Measurements from ENCODE around the gene OGFR. TPM values are rescaled to one million over a fixed set of nuclear protein-coding genes. Genes with fewer than 3 reads are reported as not detected.
A peak's percentile ranks its signal among the peaks of the same experiment; 100 is the strongest.

OGFR gene, protein sequence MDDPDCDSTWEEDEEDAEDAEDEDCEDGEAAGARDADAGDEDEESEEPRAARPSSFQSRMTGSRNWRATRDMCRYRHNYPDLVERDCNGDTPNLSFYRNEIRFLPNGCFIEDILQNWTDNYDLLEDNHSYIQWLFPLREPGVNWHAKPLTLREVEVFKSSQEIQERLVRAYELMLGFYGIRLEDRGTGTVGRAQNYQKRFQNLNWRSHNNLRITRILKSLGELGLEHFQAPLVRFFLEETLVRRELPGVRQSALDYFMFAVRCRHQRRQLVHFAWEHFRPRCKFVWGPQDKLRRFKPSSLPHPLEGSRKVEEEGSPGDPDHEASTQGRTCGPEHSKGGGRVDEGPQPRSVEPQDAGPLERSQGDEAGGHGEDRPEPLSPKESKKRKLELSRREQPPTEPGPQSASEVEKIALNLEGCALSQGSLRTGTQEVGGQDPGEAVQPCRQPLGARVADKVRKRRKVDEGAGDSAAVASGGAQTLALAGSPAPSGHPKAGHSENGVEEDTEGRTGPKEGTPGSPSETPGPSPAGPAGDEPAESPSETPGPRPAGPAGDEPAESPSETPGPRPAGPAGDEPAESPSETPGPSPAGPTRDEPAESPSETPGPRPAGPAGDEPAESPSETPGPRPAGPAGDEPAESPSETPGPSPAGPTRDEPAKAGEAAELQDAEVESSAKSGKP
- 42.4 and 52.2 TPM in 2 replicates for total RNA-seq (2014; rRNA removed; shearing (Covaris generic))
- 9.7 and 9.9 TPM in 2 replicates for polyA plus RNA-seq (2016; fragmentation: Nextera tagmentation; extraction: Ambion mirVana)

DNA sequence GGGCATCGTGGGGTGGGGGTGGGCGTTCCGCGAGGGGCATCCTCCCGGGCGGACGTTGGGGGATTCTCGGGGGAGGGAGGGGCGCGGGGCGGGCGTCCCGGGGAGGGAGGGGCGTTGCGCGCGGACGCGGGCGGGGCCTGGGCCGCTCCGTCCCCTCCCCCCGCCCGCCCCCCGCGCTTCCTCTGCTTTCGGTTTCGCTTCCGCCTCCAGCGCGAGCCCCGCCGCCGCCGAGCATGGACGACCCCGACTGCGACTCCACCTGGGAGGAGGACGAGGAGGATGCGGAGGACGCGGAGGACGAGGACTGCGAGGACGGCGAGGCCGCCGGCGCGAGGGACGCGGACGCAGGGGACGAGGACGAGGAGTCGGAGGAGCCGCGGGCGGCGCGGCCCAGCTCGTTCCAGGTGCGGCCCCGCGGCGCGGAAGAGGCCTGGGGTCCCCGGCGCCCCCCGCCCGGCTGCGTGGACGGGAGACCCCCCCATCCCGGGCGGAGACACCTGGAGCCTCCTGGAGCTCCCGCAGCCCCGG lies at the start of gene OGFR:
TSS of gene OGFR (plus strand) at position 209 of the 528 bp plus-strand sequence. CDS start at position 234, 25 bp downstream.
- peak within 1 kb of the TSS; percentile 98 for H3K4me2 ChIP-seq (ENCODE audit: unreplicated experiment)
- H4K20me1 ChIP-seq (ENCODE audit: insufficient read depth), result no peaks in the 10 kb centered on the region
- H2AFZ ChIP-seq, result peak within 1 kb of the TSS; percentile 74
- H3K4me3 ChIP-seq, result peak within 1 kb of the TSS; percentile 89
- H3K9me2 ChIP-seq (ENCODE audit: insufficient read depth), result no peaks in the 10 kb centered on the region
- peaks cover 14% of the 10 kb centered on the region for H3K4me1 ChIP-seq (ENCODE audit: insufficient read depth)
- H3K9me3 ChIP-seq (ENCODE audit: low read depth), result no peaks in the 10 kb centered on the region
- peak; percentile 74 for DNase-seq
- in situ Hi-C loops (cut with MboI), result no loop called here
- no peak for TF ChIP-seq EZH2 (IDR thresholded peaks at IDR 0.05; ENCODE audit: insufficient read depth, poor library complexity, severe bottlenecking)
- TF ChIP-seq EZH2phosphoT487 (IDR thresholded peaks at IDR 0.05; ENCODE audit: insufficient read depth, low read depth), result no peak
- 0 to 1% methylated on average over 15 to 37 of the region's 77 CpGs for WGBS, 2 experiments (ENCODE audit: low coverage in 1 of 2, low lambda C conversion rate in 2 of 2, missing lambda C conversion rate in 2 of 2)
- peaks cover 25% of the 10 kb centered on the region; the same call in 1 of the 2 replicates for H3F3A ChIP-seq (ENCODE audit: insufficient read depth)
- H3K9ac ChIP-seq, result peak within 1 kb of the TSS; percentile 83
- no peaks in the 10 kb centered on the region for H3K27me3 ChIP-seq (replicated peaks; ENCODE audit: insufficient read depth)
- H3K27ac ChIP-seq, result 0 out of 2 replicates have a peak within 1 kb of the TSS, but pooled peaks have one; percentile 19
- H3K36me3 ChIP-seq (ENCODE audit: low read depth), result peaks cover 7% of the 10 kb centered on the region; the same call in 1 of the 2 replicates
- peaks cover 40% of the 10 kb centered on the region for H3K79me2 ChIP-seq (ENCODE audit: insufficient read depth)

DNA sequence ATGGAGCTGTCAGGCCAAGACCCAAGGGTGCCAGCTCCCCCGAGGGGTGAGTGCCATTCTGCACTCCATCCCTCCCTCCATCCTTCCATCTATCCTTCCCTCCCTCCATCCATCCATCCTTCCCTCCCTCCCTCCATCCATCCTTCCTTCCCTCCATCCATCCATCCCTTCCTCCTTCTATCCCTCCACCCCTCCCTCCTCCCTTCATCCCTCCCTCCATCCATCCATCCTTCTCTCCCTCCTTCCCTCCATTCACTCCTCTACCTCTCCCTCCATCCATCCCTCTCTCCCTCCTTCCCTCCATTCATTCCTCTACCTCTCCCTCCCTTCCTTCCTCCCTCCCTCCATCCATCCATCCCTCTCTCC lies 49.7 kb upstream of the OGFR start:
- Histone ChIP-seq H3F3A (ENCODE audit: insufficient read depth) (no peaks in the 10 kb centered on the region), H3K4me2 (ENCODE audit: unreplicated experiment) (no peak overlapping the region), H3K27ac (no peak overlapping the region), H3K36me3 (ENCODE audit: low read depth) (no peaks in the 10 kb centered on the region), H3K79me2 (ENCODE audit: insufficient read depth) (no peaks in the 10 kb centered on the region), H3K4me1 (ENCODE audit: insufficient read depth) (0 out of 2 replicates have a peak, but pooled peaks cover 4% of the 10 kb centered on the region), H3K4me3 (no peak overlapping the region), H3K9me2 (ENCODE audit: insufficient read depth) (no peaks in the 10 kb centered on the region), H3K9me3 (ENCODE audit: low read depth) (no peaks in the 10 kb centered on the region), H2AFZ (no peak overlapping the region), H3K9ac (no peak overlapping the region), H3K27me3 (replicated peaks; ENCODE audit: insufficient read depth) (peaks cover 5% of the 10 kb centered on the region), H4K20me1 (ENCODE audit: insufficient read depth) (no peaks in the 10 kb centered on the region)
- 50% methylated on average over 1 of the region's 1 CpG; no CpG with 5 or more reads in 1 of the 2 experiments for WGBS, 2 experiments (ENCODE audit: low coverage in 1 of 2, low lambda C conversion rate in 2 of 2, missing lambda C conversion rate in 2 of 2)
- TF ChIP-seq EZH2phosphoT487 (IDR thresholded peaks at IDR 0.05; ENCODE audit: insufficient read depth, low read depth) (no peak), EZH2 (IDR thresholded peaks at IDR 0.05; ENCODE audit: insufficient read depth, poor library complexity, severe bottlenecking) (no peak)
- in situ Hi-C loops (cut with MboI), result no loop called here
- no peak for DNase-seq

DNA sequence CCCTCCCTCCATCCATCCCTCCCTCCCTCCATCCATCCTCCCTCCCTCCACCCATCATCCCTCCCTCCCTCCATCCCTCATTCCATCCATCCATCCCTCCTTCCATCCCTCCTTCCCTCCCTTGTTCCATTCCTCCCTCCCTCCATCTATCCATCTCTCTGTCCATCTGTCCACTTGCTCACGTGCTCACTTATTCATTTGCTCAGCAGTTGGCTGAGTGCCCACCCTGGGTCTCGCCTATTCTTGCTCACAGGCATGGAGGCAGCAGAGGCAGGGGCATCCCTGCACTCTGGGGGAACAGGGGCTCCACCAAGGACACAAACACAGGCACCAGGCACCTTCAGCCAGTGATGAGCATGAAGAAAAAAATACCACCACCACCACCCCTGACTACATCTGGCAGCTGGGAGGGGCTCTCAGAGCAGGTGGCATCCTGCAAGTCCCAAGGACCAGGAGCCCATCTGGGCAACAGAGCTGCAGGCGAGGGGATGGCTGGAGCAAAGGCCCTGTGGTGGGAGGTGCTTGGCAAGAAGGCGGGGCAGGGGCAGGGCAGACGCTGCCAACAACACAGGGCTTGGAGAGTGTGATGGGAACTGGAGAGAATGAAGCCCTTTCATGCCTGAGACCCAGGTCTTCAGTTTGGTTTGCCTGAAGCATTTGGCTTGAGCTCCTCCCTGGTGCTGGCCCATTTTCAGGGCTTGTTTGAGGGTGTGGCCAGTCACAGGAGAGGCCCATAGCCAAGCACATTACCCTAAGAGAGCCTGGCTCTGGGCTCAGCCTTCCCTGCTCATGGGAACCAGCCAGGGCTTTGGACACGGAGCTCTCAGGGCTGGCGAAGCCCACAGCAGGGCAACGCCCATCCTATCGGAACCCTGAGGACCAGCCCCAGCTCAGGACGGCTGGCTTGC lies 48.6 kb upstream of the OGFR start:
- no peaks in the 10 kb centered on the region for H3F3A ChIP-seq (ENCODE audit: insufficient read depth)
- H2AFZ ChIP-seq, result no peak overlapping the region
- H3K27ac ChIP-seq, result no peak overlapping the region
- no peaks in the 10 kb centered on the region for H3K79me2 ChIP-seq (ENCODE audit: insufficient read depth)
- H3K4me3 ChIP-seq, result no peak overlapping the region
- no peak for TF ChIP-seq EZH2 (IDR thresholded peaks at IDR 0.05; ENCODE audit: insufficient read depth, poor library complexity, severe bottlenecking)
- no peak for TF ChIP-seq EZH2phosphoT487 (IDR thresholded peaks at IDR 0.05; ENCODE audit: insufficient read depth, low read depth)
- 12 to 13% methylated on average over 10 of the region's 10 CpGs for whole genome bisulfite sequencing, 2 experiments (ENCODE audit: low coverage in 1 of 2, low lambda C conversion rate in 2 of 2, missing lambda C conversion rate in 2 of 2)
- H3K9me2 ChIP-seq (ENCODE audit: insufficient read depth), result no peaks in the 10 kb centered on the region
- H4K20me1 ChIP-seq (ENCODE audit: insufficient read depth), result no peaks in the 10 kb centered on the region
- peaks cover 5% of the 10 kb centered on the region for H3K27me3 ChIP-seq (replicated peaks; ENCODE audit: insufficient read depth)
- no peaks in the 10 kb centered on the region for H3K36me3 ChIP-seq (ENCODE audit: low read depth)
- peak; percentile 23 for DNase-seq
- no peak overlapping the region for H3K4me2 ChIP-seq (ENCODE audit: unreplicated experiment)
- H3K9ac ChIP-seq, result no peak overlapping the region
- no peaks in the 10 kb centered on the region for H3K9me3 ChIP-seq (ENCODE audit: low read depth)
- in situ Hi-C loops (cut with MboI), result no loop called here
- H3K4me1 ChIP-seq (ENCODE audit: insufficient read depth), result 0 out of 2 replicates have a peak, but pooled peaks cover 4% of the 10 kb centered on the region
